GM12878 (cell line): ENCODE results near the gene GPC5. TPM values are rescaled to one million over a fixed set of nuclear protein-coding genes. Genes with fewer than 3 reads are reported as not detected.

Experiments used
- ATAC-seq: fragments of 200-7000 bp; cut with Tn5 transposase; 3 replicates; pipeline ENCODE4 v1.9.1; 2020; ENCODE audit warnings: mild to moderate bottlenecking, moderate library complexity
- BruUV-seq: library from RNA; stranded (reverse); fragments of 400-500 nt; replicated peaks from 2 replicates; lab custom pipeline; 2021; lab: Mats Ljungman, UMichigan
- CTCF ChIA-PET: fragments of 300-600 bp; sonication (Branson Sonifier 250); formaldehyde crosslinking; extraction: SDS; loops from one replicate; lab custom pipeline; 2021; ENCODE audit warnings: inconsistent platforms; lab: Yijun Ruan, JAX
- POLR2A ChIA-PET: fragments of 350-600 bp; formaldehyde crosslinking; extraction: SDS; loops from one replicate; lab custom pipeline; 2021; ENCODE audit warnings: inconsistent platforms; lab: Charles Lee
- RAD21 ChIA-PET: fragments of 300-600 bp; sonication (Branson Sonifier 250); formaldehyde crosslinking; loops from one replicate; lab custom pipeline; 2023; ENCODE audit warnings: antibody characterized with exemption; ENCODE audit not compliant: unreplicated experiment; lab: Charles Lee
- SMC1A ChIA-PET: fragments of 300-600 bp; sonication (Branson Sonifier 250); formaldehyde crosslinking; loops from one replicate; lab custom pipeline; 2023; ENCODE audit not compliant: unreplicated experiment, uncharacterized antibody; lab: Charles Lee
- DNase-seq: peaks from one replicate; pipeline ENCODE4 v3.0.0-alpha.2; 2011; ENCODE audit warnings: low read depth, low spot score
- FAIRE-seq: peaks from 3 replicates; lab custom pipeline; 2011; peaks lifted over from hg19 to GRCh38; lab: Jason Lieb, UNC
- H2AFZ ChIP-seq: 2 replicates; pipeline ENCODE4 v1.6.0; 2011; ENCODE audit warnings: low read depth, low read length, control low read depth; ENCODE audit not compliant: control insufficient read depth
- H3K27ac ChIP-seq: 2 replicates; pipeline ENCODE4 v1.5.1; 2011; ENCODE audit warnings: control low read depth; ENCODE audit not compliant: control insufficient read depth, insufficient read depth
- H3K27me3 ChIP-seq, 2 experiments: replicated peaks in 1 of 2; 2 replicates each; pipeline versions ENCODE4 v1.6.0 to v1.6.1; 2011; ENCODE audit warnings: low read length in 1 of 2; ENCODE audit not compliant: control insufficient read depth in 2 of 2, insufficient read depth in 2 of 2
- H3K36me3 ChIP-seq, 2 experiments: 2 replicates each; pipeline ENCODE4 v1.5.1; 2011; ENCODE audit warnings: low read length in 1 of 2; ENCODE audit not compliant: control insufficient read depth in 2 of 2, insufficient read depth in 2 of 2
- H3K4me1 ChIP-seq: 2 replicates; pipeline ENCODE4 v1.6.1; 2011; ENCODE audit warnings: mild to moderate bottlenecking, low read length, moderate library complexity, mixed read lengths; ENCODE audit not compliant: control insufficient read depth, insufficient read depth
- H3K4me2 ChIP-seq: 2 replicates; pipeline ENCODE4 v1.6.0; 2011; ENCODE audit warnings: control low read depth; ENCODE audit not compliant: control insufficient read depth, insufficient read depth
- H3K4me3 ChIP-seq: fragments of 200-600 bp; sonication (generic); 2 replicates; pipeline ENCODE4 v1.5.1; 2016
- H3K79me2 ChIP-seq: 2 replicates; pipeline ENCODE4 v1.6.0; 2011; ENCODE audit warnings: low read length; ENCODE audit not compliant: control insufficient read depth, insufficient read depth
- H3K9ac ChIP-seq: 2 replicates; pipeline ENCODE4 v1.8.0; 2011; ENCODE audit warnings: low read length, control low read depth, mixed read lengths; ENCODE audit not compliant: control insufficient read depth, insufficient read depth
- H3K9me3 ChIP-seq: replicated peaks from 3 replicates; pipeline ENCODE4 v1.5.1; 2011; ENCODE audit warnings: mild to moderate bottlenecking, low read length; ENCODE audit not compliant: control insufficient read depth, insufficient read depth
- H4K20me1 ChIP-seq: 2 replicates; pipeline ENCODE4 v1.6.0; 2011; ENCODE audit not compliant: control insufficient read depth, insufficient read depth
- CBFB ChIP-seq: IDR thresholded peaks from 2 replicates; pipeline ENCODE4 v1.6.1; 2016; ENCODE audit warnings: antibody characterized with exemption, low read depth
- ETV6 ChIP-seq, 2 experiments: fragments of 450-650 bp in 1 of 2; IDR thresholded peaks in 1 of 2; conservative IDR thresholded peaks in 1 of 2; 2 replicates each; pipeline ENCODE4 v1.6.1; 2014; ENCODE audit warnings: antibody characterized with exemption in 1 of 2, borderline replicate concordance in 1 of 2, low read depth in 1 of 2, mild to moderate bottlenecking in 1 of 2, moderate library complexity in 1 of 2
- KAT2A ChIP-seq: conservative IDR thresholded peaks from 2 replicates; pipeline ENCODE4 v1.6.1; 2011; ENCODE audit warnings: low read depth, low read length; ENCODE audit not compliant: control insufficient read depth
- NFYB ChIP-seq: IDR thresholded peaks from 2 replicates; pipeline ENCODE4 v1.6.1; 2011; ENCODE audit warnings: low read depth, mild to moderate bottlenecking, low read length, improper control_type of control experiment, moderate library complexity; ENCODE audit not compliant: insufficient read depth
- POLR2AphosphoS2 ChIP-seq: IDR thresholded peaks from 2 replicates; pipeline ENCODE4 v1.6.1; 2011; ENCODE audit warnings: low read depth, mild to moderate bottlenecking, low read length, improper control_type of control experiment, moderate library complexity
- POLR2AphosphoS5 ChIP-seq: IDR thresholded peaks from 2 replicates; pipeline ENCODE4 v1.6.1; 2011; ENCODE audit warnings: mild to moderate bottlenecking, low read length, inconsistent platforms
- SIN3A ChIP-seq: IDR thresholded peaks from 2 replicates; pipeline ENCODE4 v1.6.1; 2012; ENCODE audit warnings: low read depth, low read length, improper control_type of control experiment
- WGBS: methylation state at CpG from one replicate; pipeline ENCODE4 v1.1.6; 2016; ENCODE audit warnings: low lambda C conversion rate; ENCODE audit not compliant: insufficient replicate concordance, insufficient coverage; ENCODE audit errors: missing lambda C conversion rate; 5-methylcytosine and 5-hydroxymethylcytosine counted together
- in situ Hi-C: fragments of 300-500 bp; cut with MboI; formaldehyde crosslinking; loops from 9 replicates; pipeline ENCODE4 v1.14.3; 2018; ENCODE audit warnings: mixed read lengths
- intact Hi-C: fragments of 100-400 bp; cut with micrococcal nuclease; formaldehyde crosslinking; loops from one replicate; pipeline ENCODE4 v1.14.2; 2022; ENCODE audit not compliant: unreplicated experiment
- polyA plus RNA-seq, 11 experiments: library from polyadenylated mRNA; depleted of rRNA in 4 of 11; unstranded in 6 of 11; stranded (reverse) in 5 of 11; fragments of >200 nt; fragmentation: Nextera tagmentation in 4 of 11; fragmentation: Illumina TruSeq in 1 of 11; extraction: Ambion mirVana in 4 of 11; extraction: Trizol in 1 of 11; gene quantifications; 1 replicate in 1 of 11; 2 replicates in 10 of 11; pipeline versions ENCODE4 v1.2.1 to v1.2.3, GENCODE V29; 2011 to 2016; ENCODE audit warnings: inconsistent platforms in 2 of 11, missing spikeins in 2 of 11, low read depth in 1 of 11
- total RNA-seq, 4 experiments: library from RNA; depleted of rRNA in 3 of 4; stranded (reverse); fragments of >200 nt in 3 of 4; fragmentation: Illumina TruSeq in 1 of 4; extraction: Trizol in 1 of 4; gene quantifications; 2 replicates each; pipeline versions ENCODE4 v1.2.1 to v1.2.3, GENCODE V29; 2013 to 2021
- TF ChIP-seq, protein P1 (sequence below): IDR thresholded peaks from 2 replicates; pipeline ENCODE4 v1.6.1; 2011; ENCODE audit warnings: mild to moderate bottlenecking, low read depth, low read length, moderate library complexity; ENCODE audit not compliant: insufficient replicate concordance
- TF ChIP-seq, protein P2 (sequence below): fragments of 450-650 bp; IDR thresholded peaks from 2 replicates; pipeline ENCODE4 v1.6.1; 2018; ENCODE audit warnings: mild to moderate bottlenecking, low read depth, moderate library complexity; ENCODE audit not compliant: partially characterized antibody
- TF ChIP-seq, protein P3 (sequence below): fragments of 150-350 bp; IDR thresholded peaks from 2 replicates; pipeline ENCODE4 v1.6.1; 2016; ENCODE audit warnings: low read depth, low read length
- TF ChIP-seq, protein P4 (sequence below): fragments of 450-650 bp; conservative IDR thresholded peaks from 2 replicates; pipeline ENCODE4 v1.6.1; 2017; ENCODE audit warnings: mild to moderate bottlenecking, moderate library complexity
- TF ChIP-seq, protein P5 (sequence below): fragments of 450-650 bp; IDR thresholded peaks from 2 replicates; pipeline ENCODE4 v1.6.1; 2017; ENCODE audit warnings: borderline replicate concordance

The GPC5 gene
- total and polyA plus RNA-seq, 10 of the 15 experiments (the other 5 are each of a cell fraction or from before 2014, with no cell fraction given): 0.05 to 0.87 (median 0.44) TPM; not detected in 1

DNA sequence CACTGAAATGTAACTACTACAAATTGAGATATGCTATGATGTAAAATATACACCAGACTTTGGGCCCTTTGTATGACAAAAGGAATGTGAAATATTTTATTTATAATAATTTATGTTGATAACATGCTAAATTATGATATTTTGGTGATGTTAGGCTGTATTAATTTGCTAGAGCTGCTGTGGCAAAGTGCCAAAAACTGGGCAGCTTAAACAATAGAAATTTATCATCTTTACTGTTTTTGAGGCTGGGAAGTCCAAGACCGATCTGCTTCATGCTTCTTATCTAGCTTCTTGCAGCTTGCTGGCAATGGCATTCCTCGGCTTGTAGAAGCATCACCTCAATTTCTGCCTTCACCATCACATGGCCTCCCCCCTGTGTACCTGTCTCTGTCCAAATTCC lies 245.0 kb downstream of the GPC5 start:
- Histone ChIP-seq H3K4me2 (no peak overlapping the region), H2AFZ (no peak overlapping the region), H3K27ac (no peak overlapping the region), H3K79me2 (no peaks in the 10 kb centered on the region), H3K4me1 (no peaks in the 10 kb centered on the region), H3K36me3 (no peaks in the 10 kb centered on the region), H3K9ac (no peak overlapping the region), H4K20me1 (no peaks in the 10 kb centered on the region), H3K4me3 (no peak overlapping the region), H3K27me3 (no peaks in the 10 kb centered on the region), H3K9me3 (no peaks in the 10 kb centered on the region)
- no peak for FAIRE-seq
- intact Hi-C loops (loop anchor here (10.0 kb wide), 1 partner anchor 269 kb away; no protein-coding TSS in a partner anchor), in situ Hi-C loops (no loop called here)
- POLR2A ChIA-PET: no interaction called here
- DNase-seq: no peak
- no peak for ATAC-seq
- BruUV-seq: no TSS peak
- RAD21 ChIA-PET: interaction anchor here (1.4 kb wide), 1 partner anchor 262 kb away, joined by 3 read pairs; no protein-coding TSS in a partner anchor
- 17% methylated on average over 2 of the region's 2 CpGs for WGBS
- SMC1A ChIA-PET: interaction anchor here (1.4 to 1.8 kb wide), 2 partner anchors 15 to 21 kb away, joined by 4 read pairs; no protein-coding TSS in a partner anchor
- TF ChIP-seq, protein P1, sequence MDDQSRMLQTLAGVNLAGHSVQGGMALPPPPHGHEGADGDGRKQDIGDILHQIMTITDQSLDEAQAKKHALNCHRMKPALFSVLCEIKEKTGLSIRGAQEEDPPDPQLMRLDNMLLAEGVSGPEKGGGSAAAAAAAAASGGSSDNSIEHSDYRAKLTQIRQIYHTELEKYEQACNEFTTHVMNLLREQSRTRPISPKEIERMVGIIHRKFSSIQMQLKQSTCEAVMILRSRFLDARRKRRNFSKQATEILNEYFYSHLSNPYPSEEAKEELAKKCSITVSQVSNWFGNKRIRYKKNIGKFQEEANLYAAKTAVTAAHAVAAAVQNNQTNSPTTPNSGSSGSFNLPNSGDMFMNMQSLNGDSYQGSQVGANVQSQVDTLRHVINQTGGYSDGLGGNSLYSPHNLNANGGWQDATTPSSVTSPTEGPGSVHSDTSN: no peak
- TF ChIP-seq, protein P2, sequence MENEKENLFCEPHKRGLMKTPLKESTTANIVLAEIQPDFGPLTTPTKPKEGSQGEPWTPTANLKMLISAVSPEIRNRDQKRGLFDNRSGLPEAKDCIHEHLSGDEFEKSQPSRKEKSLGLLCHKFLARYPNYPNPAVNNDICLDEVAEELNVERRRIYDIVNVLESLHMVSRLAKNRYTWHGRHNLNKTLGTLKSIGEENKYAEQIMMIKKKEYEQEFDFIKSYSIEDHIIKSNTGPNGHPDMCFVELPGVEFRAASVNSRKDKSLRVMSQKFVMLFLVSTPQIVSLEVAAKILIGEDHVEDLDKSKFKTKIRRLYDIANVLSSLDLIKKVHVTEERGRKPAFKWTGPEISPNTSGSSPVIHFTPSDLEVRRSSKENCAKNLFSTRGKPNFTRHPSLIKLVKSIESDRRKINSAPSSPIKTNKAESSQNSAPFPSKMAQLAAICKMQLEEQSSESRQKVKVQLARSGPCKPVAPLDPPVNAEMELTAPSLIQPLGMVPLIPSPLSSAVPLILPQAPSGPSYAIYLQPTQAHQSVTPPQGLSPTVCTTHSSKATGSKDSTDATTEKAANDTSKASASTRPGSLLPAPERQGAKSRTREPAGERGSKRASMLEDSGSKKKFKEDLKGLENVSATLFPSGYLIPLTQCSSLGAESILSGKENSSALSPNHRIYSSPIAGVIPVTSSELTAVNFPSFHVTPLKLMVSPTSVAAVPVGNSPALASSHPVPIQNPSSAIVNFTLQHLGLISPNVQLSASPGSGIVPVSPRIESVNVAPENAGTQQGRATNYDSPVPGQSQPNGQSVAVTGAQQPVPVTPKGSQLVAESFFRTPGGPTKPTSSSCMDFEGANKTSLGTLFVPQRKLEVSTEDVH: no peak
- TF ChIP-seq, protein P3, sequence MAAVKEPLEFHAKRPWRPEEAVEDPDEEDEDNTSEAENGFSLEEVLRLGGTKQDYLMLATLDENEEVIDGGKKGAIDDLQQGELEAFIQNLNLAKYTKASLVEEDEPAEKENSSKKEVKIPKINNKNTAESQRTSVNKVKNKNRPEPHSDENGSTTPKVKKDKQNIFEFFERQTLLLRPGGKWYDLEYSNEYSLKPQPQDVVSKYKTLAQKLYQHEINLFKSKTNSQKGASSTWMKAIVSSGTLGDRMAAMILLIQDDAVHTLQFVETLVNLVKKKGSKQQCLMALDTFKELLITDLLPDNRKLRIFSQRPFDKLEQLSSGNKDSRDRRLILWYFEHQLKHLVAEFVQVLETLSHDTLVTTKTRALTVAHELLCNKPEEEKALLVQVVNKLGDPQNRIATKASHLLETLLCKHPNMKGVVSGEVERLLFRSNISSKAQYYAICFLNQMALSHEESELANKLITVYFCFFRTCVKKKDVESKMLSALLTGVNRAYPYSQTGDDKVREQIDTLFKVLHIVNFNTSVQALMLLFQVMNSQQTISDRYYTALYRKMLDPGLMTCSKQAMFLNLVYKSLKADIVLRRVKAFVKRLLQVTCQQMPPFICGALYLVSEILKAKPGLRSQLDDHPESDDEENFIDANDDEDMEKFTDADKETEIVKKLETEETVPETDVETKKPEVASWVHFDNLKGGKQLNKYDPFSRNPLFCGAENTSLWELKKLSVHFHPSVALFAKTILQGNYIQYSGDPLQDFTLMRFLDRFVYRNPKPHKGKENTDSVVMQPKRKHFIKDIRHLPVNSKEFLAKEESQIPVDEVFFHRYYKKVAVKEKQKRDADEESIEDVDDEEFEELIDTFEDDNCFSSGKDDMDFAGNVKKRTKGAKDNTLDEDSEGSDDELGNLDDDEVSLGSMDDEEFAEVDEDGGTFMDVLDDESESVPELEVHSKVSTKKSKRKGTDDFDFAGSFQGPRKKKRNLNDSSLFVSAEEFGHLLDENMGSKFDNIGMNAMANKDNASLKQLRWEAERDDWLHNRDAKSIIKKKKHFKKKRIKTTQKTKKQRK: no peak
- no peak for TF ChIP-seq SIN3A
- no peak for TF ChIP-seq NFYB
- no peak for TF ChIP-seq ETV6 (conservative IDR thresholded peaks at IDR 0.05 in 1 of 2, IDR thresholded peaks at IDR 0.05 in 1 of 2; ENCODE audit: borderline replicate concordance in 1 of 2, low read depth in 1 of 2)
- TF ChIP-seq, protein P4, sequence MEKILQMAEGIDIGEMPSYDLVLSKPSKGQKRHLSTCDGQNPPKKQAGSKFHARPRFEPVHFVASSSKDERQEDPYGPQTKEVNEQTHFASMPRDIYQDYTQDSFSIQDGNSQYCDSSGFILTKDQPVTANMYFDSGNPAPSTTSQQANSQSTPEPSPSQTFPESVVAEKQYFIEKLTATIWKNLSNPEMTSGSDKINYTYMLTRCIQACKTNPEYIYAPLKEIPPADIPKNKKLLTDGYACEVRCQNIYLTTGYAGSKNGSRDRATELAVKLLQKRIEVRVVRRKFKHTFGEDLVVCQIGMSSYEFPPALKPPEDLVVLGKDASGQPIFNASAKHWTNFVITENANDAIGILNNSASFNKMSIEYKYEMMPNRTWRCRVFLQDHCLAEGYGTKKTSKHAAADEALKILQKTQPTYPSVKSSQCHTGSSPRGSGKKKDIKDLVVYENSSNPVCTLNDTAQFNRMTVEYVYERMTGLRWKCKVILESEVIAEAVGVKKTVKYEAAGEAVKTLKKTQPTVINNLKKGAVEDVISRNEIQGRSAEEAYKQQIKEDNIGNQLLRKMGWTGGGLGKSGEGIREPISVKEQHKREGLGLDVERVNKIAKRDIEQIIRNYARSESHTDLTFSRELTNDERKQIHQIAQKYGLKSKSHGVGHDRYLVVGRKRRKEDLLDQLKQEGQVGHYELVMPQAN: no peak
- no peak for TF ChIP-seq KAT2A
- TF ChIP-seq POLR2AphosphoS2: no peak
- TF ChIP-seq, protein P5, sequence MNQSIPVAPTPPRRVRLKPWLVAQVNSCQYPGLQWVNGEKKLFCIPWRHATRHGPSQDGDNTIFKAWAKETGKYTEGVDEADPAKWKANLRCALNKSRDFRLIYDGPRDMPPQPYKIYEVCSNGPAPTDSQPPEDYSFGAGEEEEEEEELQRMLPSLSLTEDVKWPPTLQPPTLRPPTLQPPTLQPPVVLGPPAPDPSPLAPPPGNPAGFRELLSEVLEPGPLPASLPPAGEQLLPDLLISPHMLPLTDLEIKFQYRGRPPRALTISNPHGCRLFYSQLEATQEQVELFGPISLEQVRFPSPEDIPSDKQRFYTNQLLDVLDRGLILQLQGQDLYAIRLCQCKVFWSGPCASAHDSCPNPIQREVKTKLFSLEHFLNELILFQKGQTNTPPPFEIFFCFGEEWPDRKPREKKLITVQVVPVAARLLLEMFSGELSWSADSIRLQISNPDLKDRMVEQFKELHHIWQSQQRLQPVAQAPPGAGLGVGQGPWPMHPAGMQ: no peak
- no peak for TF ChIP-seq POLR2AphosphoS5
- TF ChIP-seq CBFB: no peak
- CTCF ChIA-PET: interaction anchor here (1.1 to 1.6 kb wide), 4 partner anchors 17 to 263 kb away, joined by 3 to 5 read pairs (median 4); no protein-coding TSS in a partner anchor
